D341Med (cell line): ENCODE measurements around the gene DIS3L2.
"Not testable (repeated sequence)": the region's sequence is repeated elsewhere in the genome, so short reads cannot be mapped to it uniquely, and the experiment has no call there.

Experiments used
- DNase-seq: peaks from one replicate; pipeline ENCODE4 v3.0.0; 2012; ENCODE audit warnings: low spot score

The DIS3L2 gene

DNA sequence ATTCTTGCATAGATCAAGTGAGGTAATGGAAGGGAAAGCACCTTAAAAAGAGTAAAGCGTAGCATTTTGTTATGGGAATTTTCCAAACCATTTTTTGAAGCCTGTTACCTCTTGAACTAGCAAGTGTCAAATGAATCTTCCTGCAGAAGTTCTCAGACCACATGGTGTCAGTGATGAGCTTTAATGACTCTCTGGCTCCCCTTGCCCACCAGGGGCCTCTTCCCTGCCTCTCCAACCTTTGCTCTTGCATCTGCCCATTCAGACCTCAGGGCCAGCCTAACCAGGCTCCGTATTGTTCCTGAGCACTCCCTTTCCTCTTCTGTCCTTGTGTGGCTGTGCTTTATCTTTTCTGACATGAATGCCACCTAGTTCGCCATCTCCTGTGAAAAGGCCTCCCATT, 155.9 kb downstream of the DIS3L2 start:
- DNase-seq = peak; percentile 22

DNA sequence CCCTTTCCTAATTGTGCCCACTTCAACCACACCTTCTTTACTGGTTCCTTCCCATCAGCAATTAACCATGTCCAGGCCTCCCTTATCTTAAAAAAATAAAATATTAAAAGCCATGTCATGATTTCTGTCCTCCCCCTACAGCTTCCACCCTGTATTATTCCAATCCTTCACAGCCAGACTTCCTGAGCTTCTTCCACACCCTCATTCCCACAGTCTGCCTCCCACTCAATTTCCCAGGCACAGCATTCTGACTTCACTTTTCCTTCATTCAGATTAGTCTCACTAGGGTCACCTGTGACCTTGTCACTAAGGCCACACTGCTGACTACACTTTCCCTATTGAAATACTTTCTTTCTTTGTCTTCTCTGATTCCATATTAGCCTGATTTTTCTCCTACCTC, 159.4 kb downstream of the DIS3L2 start:
- no peak for DNase-seq

DNA sequence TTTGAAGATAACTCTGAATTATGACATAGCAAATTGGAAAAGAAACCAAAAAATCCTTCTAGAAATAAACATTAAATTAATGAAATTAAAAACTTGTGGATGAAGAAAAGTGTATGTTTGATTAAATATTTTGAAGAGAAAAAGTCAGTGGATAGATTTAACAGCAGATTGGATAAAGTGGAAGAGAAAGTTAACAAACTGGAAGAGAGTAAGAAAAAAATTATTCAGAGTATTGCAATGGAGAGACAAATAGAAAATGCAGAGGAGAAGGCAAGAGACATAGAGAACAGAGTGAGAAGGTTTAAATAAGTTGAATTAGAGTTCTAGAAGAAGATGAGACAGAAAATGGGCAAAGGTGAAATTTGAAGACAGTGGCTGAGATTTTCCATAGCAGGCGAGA, 162.8 kb downstream of the DIS3L2 start:
- DNase-seq = no peak

DNA sequence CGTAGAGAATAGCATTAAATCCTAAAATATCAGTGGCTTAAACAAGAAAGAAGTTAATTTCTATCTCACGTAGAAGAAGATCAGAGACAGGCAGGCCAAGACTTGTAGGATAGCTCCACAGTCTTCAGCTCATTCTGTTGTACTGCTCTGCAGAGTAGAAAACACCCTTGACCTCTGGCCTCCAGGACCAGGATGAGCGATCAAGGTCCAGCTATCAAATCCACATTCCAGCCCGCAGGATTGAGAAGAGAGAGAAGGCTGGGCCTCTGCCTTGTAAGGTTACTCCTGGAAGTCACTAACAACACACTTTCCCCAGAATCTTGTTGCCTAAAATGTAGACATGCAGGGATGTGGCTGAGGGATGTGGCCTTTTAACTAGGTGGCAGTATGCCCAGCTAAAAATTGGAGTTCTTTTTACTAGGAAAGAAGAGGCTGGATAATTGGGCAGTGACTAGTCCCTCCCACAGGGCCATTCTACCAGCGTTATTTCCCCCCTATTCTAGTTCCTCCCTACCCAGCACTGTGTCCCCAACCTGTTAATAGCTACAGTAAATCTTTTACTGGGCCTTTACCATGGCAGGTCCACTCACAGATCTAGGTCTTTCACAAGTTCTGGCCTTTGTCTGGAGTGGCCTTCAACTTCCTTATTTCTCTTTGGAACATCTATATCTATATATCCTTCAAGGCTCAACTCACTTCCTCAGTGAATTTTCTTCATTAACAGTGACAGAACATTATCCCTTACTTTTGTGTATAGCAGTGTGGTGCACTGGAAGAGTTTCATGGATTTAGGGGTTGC, 165.0 kb downstream of the DIS3L2 start:
- DNase-seq = no peak

DNA sequence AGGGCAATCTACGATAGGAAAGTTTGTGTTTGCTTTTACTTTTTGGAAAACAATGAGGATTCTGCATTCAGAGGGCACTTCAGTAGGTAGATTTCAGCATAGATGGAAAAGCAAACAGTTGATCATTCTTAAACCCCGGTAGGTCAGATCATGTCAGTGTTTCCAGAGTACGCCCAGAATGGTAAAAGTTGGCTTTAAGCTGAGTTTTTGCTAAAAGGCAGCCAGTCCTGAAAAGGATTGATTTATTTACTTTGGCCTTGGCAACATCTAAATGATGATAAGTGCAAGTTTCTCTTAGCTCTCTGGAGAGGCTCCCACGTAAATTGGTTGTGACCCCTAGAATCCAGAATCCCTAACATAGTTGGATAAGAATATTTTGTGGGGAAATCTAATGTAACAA, 168.0 kb downstream of the DIS3L2 start:
- no peak for DNase-seq

DNA sequence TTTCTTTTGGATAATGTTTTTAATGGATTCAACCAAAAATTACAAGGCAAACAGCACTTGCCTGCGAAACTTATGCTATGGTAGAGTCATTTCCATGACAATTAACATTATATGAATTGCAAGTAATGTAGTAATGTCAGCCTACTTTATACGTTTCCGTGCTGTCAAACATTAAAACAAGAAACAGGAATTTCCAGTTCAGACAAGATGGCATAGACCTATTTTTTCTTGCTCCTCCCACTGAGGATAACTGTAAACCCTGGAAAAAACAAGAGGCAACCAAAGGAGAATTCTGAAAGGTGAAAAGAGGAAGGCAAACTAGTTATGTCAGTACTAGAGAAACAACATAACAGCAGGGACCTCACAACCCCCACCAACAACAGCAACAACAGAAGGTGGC, 170.7 kb downstream of the DIS3L2 start:
- no peak for DNase-seq

DNA sequence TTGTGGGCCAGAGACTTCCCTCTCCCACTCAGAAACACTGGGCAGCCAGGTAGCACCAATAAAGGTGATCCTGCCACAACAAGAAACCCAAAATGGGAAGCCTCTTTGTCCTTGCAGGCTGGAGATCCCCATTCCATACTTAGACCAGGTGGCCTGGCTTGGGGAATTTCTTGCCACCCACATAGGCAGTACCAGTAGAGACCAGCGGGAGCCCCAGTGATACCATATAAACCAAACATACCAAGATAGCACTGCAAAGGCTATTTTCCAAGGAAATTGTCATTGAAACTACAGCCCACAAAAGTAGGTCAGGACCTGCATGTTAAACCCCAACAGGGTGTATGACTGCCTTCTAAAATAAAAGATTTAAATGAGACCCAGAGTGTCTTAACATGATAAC, 171.6 kb downstream of the DIS3L2 start:
- no peak for DNase-seq

DNA sequence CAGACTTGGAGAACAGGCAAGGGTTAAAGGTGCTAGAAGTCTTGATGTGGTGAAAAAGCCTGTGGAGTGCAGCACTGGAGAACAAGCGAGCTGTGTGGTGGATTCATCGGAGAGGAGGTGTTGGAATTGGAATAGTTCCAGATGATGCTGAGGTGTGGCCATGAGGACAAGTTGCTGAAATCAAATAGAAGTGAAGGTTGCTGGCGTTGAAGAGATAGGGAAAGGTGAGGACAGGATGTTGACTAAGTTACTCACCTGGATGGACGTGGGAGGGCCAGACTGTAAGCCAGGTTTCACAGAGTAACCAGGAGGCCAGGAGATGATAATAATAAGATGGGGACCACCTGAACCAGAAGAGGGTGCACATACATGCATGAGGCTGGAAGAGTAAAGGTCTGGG, 173.4 kb downstream of the DIS3L2 start:
- DNase-seq = no peak

DNA sequence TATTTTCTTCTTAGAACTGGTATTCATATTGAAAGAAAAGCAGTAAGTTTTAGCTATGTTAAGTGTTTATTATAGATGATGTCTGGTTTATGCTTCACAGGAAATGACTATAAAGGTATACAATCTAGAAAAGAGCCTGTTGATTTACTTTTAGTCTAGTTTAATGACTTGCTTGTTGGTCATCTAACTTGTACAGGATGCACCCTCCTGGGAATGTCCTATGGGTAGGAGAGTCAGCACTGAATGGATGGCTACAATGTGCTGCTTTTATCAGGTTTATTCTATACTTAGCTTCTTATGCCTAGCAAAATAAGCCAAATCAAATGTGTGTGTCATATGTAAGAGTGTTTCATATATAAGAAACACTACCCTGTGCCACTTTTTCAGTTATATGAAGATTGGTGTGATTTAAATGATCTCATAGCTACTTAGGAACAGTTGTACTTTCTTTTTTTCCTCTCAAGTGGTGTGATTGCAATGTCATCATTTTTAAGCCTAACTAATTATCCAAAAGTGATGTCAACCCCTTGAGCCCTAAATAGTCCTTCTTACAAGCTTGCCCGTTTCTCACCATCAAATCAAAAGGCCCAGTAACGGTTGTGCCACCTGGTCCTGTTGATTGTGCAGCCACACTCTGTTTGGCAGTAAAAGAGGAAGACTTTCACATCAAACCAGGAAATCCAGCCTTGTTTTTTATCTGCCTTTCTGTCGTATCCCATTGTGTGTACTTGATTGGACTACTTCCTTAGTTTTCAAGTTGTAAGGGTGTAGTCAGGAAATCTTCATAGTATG, 176.0 kb downstream of the DIS3L2 start:
- no peak for DNase-seq

DNA sequence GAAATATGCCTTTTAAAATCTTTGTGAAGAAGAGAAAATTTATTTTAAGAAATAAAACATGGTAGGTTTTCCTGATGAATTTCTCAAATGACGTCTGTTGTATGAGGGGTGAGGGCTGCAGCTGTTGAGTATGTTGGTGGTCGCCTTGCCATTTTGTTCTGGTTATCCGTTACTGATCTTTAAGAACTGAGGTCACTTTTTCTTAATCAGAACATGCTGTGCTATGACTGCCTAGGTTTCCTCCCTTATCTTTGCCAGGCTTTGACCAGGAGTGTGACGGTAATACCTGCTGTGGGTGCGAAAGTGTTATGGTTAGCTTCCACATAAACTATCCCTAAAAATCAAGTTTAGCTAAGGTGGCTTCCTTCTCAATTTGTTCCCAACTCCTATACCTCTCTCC, 176.9 kb downstream of the DIS3L2 start:
- no peak for DNase-seq

DNA sequence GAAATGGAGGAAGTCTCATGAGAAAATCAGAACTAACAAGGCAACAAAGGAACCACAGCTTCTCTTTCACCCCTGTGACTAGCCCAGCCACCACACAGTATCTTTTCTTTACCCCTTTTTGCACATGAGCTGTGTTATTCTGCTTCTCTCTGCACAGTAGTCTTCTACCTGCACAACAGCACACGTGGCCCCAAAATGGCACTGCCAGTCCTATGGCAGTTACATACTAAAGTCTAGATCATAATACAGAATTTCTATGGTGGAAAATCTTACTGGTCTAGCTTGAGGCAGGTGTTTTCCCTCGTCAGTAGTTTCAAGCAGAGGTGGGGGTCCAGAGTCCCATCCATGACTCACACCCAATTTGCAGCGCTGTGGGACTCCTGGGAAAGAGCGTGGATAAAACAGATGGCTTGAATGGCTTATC, 177.7 kb downstream of the DIS3L2 start:
- no peak for DNase-seq

DNA sequence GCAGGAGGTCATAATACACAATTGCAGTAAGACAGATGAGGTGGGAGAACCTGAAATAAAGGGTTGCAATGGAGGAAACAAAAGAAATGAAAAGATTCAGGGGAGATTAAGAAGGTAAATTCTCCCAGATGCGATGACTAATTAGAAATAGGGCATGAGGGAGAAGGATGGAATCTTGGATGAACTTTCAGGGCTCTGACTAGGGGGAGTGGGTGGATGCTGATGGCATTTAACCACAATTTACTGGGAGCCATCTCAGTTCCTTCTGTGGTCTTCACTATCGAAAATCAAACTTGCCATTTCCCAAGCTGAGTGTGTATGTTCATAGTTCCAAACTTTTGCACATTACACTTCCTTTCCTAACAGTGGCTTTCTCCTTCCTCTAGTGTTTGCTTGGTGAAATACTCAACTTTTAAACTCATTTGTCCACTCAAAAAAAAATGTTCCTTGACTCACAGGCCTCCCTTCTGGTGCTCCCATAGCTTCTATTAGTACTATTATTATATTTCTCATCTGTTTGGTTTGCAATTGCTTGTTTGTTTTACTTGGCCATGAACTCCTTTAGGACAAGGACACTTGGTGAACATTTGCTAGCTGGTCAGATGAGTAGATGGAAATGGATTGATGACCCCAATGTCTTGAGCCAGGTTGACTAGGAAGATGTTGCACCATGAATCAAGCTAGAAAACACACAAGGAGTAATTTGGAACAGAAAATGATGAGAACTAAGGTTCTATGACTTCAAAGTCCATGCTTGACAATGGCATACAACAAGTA, 178.5 kb downstream of the DIS3L2 start:
- no peak for DNase-seq

DNA sequence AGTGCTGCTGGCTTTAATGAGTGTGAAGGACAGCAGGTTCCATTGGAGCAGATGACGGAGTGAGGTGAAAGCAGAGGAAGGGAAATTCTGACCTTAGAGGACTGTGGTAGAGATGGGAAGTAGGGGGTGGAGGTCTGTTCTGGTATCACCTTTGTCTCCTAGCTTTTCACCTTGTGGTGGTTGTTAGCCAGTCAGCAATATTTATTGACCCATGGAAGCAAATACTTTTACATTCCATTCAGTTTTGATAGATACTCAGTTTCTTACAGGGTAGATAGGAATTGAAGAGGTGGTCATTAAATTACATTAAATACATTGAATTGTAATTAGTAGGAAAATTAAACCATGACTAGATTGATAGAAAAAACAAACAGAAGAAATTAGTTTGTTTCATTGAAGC, 180.1 kb downstream of the DIS3L2 start:
- DNase-seq = no peak

DNA sequence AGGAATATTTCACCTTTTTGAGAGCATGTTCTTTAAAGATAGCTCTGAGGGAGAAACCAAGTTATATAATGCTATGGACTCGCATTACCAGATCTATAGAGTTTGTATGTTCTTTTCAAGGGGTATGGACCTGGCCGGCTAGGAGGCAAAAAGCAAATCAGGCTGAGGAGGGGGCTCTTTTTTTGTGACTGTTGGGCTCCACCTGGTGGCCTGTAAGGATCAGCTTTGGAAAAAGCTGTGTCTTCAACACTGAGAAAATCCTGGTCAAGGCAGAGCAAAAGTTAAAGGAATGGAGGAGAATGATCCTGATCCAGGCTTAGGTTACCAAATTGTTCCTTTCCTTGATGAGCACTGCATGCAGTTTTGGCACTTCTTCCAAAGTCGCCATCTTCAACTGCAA, 180.5 kb downstream of the DIS3L2 start:
- DNase-seq = peak; percentile 67

DNA sequence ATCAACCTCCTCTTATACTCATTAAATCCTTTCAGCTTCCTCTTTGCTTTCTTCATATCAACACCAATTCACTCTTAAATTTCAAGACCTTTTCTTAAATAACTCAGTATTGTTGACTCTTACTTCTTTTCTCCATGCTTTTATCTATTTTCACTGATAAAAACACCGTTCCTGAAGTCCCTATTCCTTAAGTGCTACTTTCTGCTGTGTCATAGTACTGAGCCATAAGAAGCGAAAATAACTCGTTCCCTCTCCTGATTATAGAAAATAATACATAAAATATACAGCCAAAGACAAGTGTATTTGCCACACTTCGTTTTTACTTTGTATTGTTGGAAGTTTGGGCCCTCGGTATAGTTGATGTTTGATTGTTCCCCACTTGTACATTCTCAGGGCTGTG, 181.0 kb downstream of the DIS3L2 start:
- DNase-seq = no peak

DNA sequence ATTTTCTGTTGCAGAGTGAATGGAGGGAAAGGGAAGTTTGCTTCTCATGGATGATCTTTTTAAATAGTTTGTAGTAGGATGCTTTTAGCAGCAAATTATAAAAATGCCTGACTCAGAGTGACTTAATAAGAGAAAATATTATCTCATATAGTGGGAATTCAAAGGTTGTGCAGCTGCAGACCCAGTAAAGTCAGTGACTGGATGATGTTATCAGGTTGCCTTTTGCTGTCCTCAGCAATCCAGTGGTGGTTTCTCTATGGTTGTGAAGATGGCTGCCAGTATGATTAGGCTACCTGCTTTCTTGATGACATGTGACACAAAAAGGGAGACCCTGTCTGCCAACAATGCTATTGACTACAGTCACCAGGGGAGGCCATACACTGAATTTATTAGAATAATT, 184.8 kb downstream of the DIS3L2 start:
- DNase-seq = no peak

DNA sequence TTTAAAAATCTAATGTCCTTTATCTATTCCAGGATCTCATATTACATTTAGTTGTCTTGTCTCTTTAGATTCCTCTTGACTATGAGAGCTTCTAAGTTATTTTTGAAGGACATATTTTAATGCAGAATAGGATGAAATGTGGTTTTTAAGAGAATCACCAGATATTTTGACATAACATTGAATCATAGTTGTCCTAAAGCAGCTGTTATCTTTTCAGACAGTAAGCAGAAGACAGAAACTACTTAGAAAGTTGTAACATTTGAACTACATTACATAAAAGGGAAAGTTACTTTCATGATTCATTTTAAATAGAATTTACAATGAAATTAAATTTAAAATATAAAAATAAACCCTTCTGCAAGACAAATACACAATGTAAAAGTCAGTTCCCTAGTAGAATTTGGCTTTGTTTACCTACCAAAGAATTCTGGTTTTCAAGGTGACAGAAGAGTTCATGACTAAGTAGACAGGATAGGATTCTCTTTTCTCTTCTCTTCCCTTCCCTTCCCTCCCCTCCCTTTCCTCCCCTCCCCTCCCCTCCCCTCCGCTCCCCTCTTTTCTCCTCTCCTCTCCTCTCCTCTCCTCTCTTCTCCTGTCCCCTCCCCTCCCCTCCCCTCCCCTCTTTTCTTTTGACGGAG, 186.0 kb downstream of the DIS3L2 start:
- no peak for DNase-seq

DNA sequence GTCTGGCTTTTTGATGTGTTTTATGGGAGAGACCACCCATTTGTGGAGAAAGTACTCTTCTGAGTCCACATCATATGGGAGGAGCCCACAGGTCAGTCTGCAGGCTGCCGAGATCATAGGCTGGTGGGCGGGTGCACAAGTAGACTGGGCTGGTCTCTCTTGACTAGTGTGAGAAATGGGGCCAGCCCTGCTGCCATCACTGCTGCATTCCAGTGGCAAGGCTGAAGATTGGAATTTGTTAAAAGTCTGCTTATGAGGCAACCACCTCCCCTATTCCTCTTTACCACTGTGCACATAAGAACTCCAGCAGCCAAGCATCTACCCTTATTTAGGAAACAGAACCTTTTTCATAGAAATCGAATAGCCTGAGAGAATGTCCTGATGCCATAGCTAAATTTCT, 200.7 kb downstream of the DIS3L2 start:
- DNase-seq = no peak

DNA sequence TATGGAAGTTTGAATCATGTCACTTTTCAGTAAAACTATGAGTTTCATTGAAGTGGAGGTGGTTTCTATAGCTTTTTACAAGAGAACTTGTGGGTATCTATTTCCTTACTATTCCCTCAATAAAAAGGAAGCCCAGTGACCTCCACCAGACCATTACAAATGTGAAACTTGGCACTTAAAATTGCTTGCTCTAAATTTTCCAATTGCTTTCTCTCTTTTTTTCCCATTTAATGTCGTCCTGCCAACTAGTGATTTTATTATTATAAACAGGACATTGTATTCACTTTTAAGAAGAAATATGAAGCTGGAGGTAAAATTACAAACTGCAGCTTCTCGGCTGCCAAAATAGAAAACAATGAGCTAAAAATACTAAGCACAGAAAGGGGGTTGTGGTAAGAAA, 208.9 kb downstream of the DIS3L2 start:
- no peak for DNase-seq

DNA sequence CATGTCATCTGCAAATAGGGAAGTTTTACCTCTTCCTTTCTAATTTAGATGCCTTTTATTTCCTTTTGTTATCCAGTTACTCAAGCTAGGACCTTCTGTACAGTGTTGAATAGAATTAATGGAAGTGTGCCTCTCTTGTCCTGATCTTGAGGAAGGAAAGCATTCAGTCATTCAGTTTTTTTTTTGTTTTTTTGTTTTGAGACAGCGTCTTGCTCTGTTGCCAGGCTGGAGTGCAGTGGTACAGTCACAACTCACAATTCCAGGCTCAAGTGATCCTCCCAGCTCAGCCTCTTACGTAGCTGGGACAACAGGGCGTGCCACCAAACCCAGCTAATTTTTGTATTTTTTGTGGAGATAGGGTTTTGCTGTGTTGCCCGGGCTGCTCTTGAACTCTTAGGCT, 213.1 kb downstream of the DIS3L2 start:
- DNase-seq = no peak

DNA sequence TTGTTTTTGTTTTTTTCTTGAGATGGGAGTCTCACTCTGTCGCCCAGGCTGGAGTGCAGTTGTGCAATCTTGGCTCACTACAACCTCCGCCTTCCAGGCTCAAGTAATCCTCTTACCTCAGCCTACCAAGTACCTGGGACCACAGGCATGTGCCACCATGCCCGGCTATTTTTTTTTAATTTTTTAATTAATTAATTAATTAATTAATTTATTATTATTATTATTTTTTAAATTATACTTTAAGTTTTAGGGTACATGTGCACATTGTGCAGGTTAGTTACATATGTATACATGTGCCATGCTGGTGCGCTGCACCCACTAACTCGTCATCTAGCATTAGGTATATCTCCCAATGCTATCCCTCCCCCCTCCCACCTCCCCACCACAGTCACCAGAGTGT, 215.1 kb downstream of the DIS3L2 start:
- DNase-seq = not testable (repeated sequence)

DNA sequence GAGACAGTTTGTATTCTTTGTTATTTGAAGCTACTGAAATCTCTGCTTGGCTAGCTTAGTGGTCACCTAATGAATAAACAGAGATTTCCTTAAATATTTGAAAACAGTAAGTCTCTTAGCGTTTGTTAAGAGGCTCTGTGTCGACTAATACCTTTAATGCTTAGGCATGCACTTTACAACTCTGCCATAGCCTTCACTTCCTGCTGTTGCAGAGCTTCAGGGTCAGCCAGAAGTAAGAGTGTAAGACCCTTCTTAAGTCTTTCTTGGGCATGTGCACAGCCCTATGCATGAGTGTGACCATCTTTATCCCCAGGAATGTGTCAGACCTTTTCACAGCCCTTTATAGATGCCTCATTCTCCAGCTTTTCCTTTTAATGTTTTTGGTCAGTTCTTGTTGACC, 221.8 kb downstream of the DIS3L2 start:
- DNase-seq = no peak
